Upper lobe of left lung (tissue), 6 donors: ENCODE data around the gene GRB10. TPM values are rescaled to one million over a fixed set of nuclear protein-coding genes. Genes with fewer than 3 reads are reported as not detected.
"Not testable (repeated sequence)": the region's sequence is repeated elsewhere in the genome, so short reads cannot be mapped to it uniquely, and the experiment has no call there.

Experiments used
- ATAC-seq, 2 donors: fragments of 200-7000 bp; cut with Tn5 transposase; one replicate each; pipeline ENCODE4 v1.9.1; 2022; ENCODE audit warnings: mild to moderate bottlenecking in 2 of 2, moderate library complexity in 2 of 2; ENCODE audit not compliant: low FRiP score in 2 of 2
- DNase-seq, 2 donors: peaks; one replicate each; pipeline ENCODE4 v3.0.0-alpha.2; 2019 to 2020
- H3K27ac ChIP-seq, 4 donors: fragments of 200-600 bp; sonication (generic); one replicate each; pipeline ENCODE4 v1.5.1; 2016 to 2019
- H3K27me3 ChIP-seq, 4 donors: fragments of 200-600 bp; sonication (generic); one replicate each; pipeline ENCODE4 v1.5.1; 2017 to 2019
- H3K36me3 ChIP-seq, 4 donors: fragments of 200-600 bp; sonication (generic); one replicate each; pipeline ENCODE4 v1.5.1; 2016 to 2019
- H3K4me1 ChIP-seq, 4 donors: fragments of 200-600 bp; sonication (generic); one replicate each; pipeline ENCODE4 v1.5.1; 2018 to 2019
- H3K4me3 ChIP-seq, 4 donors: fragments of 200-600 bp; sonication (generic); one replicate each; pipeline ENCODE4 v1.5.1; 2017 to 2019; ENCODE audit warnings: mild to moderate bottlenecking in 2 of 4, moderate library complexity in 1 of 4
- H3K9me3 ChIP-seq, 4 donors: fragments of 200-600 bp; sonication (generic); one replicate each; pipeline ENCODE4 v1.5.1; 2018 to 2019
- EP300 ChIP-seq, 4 donors: sonication (generic); formaldehyde crosslinking; IDR thresholded peaks; one replicate each; pipeline ENCODE4 v1.5.1; 2017; ENCODE audit warnings: antibody characterized with exemption in 4 of 4, control low read depth in 2 of 4
- POLR2A ChIP-seq, 4 donors: fragments of 450-650 bp; IDR thresholded peaks; one replicate each; pipeline ENCODE4 v1.5.1; 2016 to 2017; ENCODE audit warnings: antibody characterized with exemption in 4 of 4, mild to moderate bottlenecking in 2 of 4
- POLR2AphosphoS5 ChIP-seq, 2 donors: sonication (generic); formaldehyde crosslinking; IDR thresholded peaks; one replicate each; pipeline ENCODE4 v1.5.1; 2017; ENCODE audit warnings: antibody characterized with exemption in 2 of 2
- WGBS, 2 donors: methylation state at CpG; one replicate each; pipeline ENCODE4 v1.1.5; 2017 to 2018; 5-methylcytosine and 5-hydroxymethylcytosine counted together
- total RNA-seq, 6 donors: library from RNA; depleted of rRNA in 4 of 6; stranded (reverse); fragments of >200 nt in 4 of 6; gene quantifications; one replicate each; pipeline versions ENCODE4 v1.1.0 to v1.2.1, GENCODE V29; 2016 to 2021
- TF ChIP-seq, protein P1 (sequence below), 6 experiments: fragments of 450-650 bp in 4 of 6; fragments of 200-600 bp in 2 of 6; sonication (generic) in 2 of 6; IDR thresholded peaks; one replicate each; pipeline ENCODE4 v1.5.1; 2016 to 2019; ENCODE audit warnings: antibody characterized with exemption in 6 of 6
- donor health status: DM: no; HTN: no; CAD: no; lungs with moderate emphysema.
- donor health status: DM: no; HTN: yes; CAD: no; lungs with severe emphysema.

The GRB10 gene
- total RNA-seq, 6 donors from 2014 or later = 32.8 to 92.2 (median 46.5) TPM

DNA sequence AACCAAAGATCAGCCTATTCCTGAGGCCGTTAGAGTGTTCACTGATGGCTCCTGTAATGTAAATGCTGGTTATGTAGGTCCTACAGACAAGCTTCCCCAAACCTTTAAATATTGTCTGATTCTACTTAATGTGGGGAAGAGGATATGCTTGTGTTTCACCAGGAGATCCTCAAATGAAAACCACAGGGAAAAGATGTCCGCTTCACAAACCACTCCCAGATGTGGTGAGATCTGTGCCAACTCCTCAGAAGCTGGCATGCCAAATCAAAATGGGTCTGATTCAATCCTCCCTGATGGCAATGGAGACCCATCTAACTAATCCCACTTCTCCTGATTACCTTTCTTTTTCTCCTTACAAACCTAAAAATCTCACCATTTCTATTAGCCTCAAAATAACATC is 202.0 kb downstream of the GRB10 start:
- H3K36me3 ChIP-seq, H3K27ac ChIP-seq, H3K4me1 ChIP-seq, H3K4me3 ChIP-seq, H3K27me3 ChIP-seq, ATAC-seq, DNase-seq: not testable (repeated sequence)
- WGBS, 2 donors = 79 to 85% methylated on average over 2 of the region's 2 CpGs
- peaks cover 0 to 13% (median 2%) of the 10 kb centered on the region in 4 donors for H3K9me3 ChIP-seq

DNA sequence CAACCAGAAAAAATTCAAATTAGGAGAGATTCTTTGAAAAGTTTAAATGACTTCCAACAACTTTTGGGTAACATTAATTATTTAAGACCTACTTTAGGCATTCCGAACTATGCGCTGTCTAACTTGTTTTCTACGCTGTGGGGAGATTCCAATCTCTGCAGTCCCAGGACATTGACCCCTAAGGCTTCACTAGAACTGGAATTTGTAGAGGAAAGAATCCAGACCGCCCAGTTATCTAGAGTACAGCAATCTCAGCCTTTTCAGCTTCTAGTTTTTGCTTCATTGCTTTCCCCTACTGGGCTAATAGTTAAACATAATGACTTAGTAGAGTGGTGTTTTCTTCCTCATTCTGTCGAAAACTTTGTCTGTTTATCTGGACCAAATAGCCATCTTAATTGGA is 202.6 kb downstream of the GRB10 start:
- 87 to 89% methylated on average over 5 of the region's 5 CpGs for WGBS, 2 donors
- H3K4me3 ChIP-seq = no peak overlapping the region
- peaks cover 0 to 13% (median 2%) of the 10 kb centered on the region in 4 donors for H3K9me3 ChIP-seq
- no peak for DNase-seq
- TF ChIP-seq POLR2A (IDR thresholded peaks at IDR 0.05) = no peak
- no peak for TF ChIP-seq POLR2AphosphoS5 (IDR thresholded peaks at IDR 0.05)
- TF ChIP-seq, protein P1, sequence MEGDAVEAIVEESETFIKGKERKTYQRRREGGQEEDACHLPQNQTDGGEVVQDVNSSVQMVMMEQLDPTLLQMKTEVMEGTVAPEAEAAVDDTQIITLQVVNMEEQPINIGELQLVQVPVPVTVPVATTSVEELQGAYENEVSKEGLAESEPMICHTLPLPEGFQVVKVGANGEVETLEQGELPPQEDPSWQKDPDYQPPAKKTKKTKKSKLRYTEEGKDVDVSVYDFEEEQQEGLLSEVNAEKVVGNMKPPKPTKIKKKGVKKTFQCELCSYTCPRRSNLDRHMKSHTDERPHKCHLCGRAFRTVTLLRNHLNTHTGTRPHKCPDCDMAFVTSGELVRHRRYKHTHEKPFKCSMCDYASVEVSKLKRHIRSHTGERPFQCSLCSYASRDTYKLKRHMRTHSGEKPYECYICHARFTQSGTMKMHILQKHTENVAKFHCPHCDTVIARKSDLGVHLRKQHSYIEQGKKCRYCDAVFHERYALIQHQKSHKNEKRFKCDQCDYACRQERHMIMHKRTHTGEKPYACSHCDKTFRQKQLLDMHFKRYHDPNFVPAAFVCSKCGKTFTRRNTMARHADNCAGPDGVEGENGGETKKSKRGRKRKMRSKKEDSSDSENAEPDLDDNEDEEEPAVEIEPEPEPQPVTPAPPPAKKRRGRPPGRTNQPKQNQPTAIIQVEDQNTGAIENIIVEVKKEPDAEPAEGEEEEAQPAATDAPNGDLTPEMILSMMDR (IDR thresholded peaks at IDR 0.05) = no peak
- no peak for TF ChIP-seq EP300 (IDR thresholded peaks at IDR 0.05)
- no peaks in the 10 kb centered on the region for H3K27me3 ChIP-seq
- no peak overlapping the region for H3K27ac ChIP-seq
- H3K4me1 ChIP-seq = no peaks in the 10 kb centered on the region
- no peak for ATAC-seq
- H3K36me3 ChIP-seq = no peaks in the 10 kb centered on the region

DNA sequence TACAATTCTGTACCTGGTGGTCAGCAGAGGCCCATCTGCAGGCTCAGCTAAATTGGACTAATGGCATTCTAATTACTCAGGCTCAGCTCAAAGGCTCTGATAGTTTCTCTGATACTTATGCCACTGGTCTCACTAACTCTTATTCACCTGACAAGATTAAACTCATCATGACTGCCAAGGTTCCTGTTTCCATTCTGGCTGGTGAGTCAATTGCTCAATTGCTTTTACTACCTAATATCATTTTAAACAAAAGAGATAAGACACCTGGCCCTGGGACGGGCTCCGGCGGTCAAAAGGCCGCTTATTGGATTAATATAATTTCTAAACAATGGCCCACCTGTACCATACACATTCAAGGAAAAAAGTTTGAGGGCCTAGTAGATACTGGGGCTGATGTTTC is 204.6 kb downstream of the GRB10 start:
- not testable (repeated sequence) for ATAC-seq, H3K4me3 ChIP-seq, H3K4me1 ChIP-seq, H3K27ac ChIP-seq, H3K9me3 ChIP-seq, H3K36me3 ChIP-seq, DNase-seq, H3K27me3 ChIP-seq
- WGBS, 2 donors = 78 to 98% methylated on average over 4 of the region's 4 CpGs

DNA sequence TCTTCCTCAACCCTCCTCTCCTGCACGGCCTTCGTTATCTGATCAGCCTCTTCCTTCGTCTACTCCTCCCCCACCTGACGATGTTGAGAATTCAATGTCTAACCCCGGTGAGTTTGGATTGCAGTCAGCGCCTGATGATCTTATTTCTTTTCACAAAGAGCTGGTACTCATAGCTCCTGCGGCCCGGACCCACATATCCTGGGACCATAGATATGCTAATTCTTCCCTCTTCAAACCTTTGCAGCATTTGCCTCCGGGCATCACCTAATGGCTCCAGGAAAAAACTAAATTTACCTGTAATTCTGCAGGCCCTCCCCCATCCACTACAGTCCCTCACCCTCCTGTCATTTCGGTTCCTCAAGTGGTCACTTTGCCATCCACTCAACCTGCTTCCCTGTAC is 205.1 kb downstream of the GRB10 start:
- Histone ChIP-seq H3K36me3 (no peaks in the 10 kb centered on the region), H3K4me3 (no peak overlapping the region), H3K27ac (no peak overlapping the region), H3K4me1 (no peaks in the 10 kb centered on the region), H3K27me3 (no peaks in the 10 kb centered on the region), H3K9me3 (no peaks in the 10 kb centered on the region)
- WGBS, 2 donors = 81 to 83% methylated on average over 10 of the region's 10 CpGs
- TF ChIP-seq POLR2A (IDR thresholded peaks at IDR 0.05) (no peak), EP300 (IDR thresholded peaks at IDR 0.05) (no peak), POLR2AphosphoS5 (IDR thresholded peaks at IDR 0.05) (no peak)
- TF ChIP-seq, protein P1 (IDR thresholded peaks at IDR 0.05) = no peak
- DNase-seq (no peak), ATAC-seq (no peak)

DNA sequence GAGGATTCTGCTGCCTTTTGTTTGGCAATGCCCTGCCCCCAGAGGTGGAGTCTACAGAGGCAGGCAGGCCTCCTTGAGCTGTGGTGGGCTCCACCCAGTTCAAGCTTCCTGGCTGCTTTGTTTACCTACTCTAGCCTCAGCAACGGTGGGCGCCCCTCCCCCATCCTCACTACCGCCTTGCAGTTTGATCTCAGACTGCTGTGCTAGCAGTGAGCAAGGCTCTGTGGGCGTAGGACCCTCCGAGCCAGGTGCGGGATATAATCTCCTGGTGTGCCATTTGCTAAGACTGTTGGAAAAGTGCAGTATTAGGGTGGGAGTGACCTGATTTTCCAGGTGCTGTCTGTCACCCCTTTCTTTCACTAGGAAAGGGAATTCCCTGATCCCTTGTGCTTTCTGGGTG is 206.3 kb downstream of the GRB10 start:
- 69% methylated on average over 6 of the region's 6 CpGs; no CpG with 5 or more reads in 1 of the 2 donors for WGBS, 2 donors
- H3K36me3 ChIP-seq = not testable (repeated sequence)

DNA sequence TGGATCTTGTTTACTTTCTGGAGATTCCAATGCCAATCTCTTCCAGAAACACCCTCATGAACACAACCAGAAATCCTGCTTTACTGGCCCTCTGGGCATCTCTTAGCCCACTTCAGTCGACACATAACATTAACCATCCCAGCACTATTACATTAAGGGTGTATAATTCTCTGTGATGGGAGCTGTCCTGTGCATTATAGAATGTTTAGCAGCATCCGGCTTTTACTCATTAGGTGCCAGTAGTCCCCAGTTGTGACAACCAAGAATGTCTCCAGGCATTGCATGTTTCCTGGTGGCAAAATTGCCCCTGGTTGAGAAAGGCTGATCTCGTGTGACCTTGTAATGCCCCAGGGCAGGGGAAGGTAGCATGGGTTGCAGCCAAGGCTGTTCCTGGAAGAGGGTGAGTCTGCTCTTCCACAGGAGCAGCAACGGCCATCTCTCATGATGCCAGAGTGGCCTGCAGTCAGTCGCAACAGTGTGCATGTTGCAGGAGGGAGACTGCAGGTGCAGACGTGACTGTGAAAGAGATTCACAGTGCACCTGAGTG is 214.9 kb downstream of the GRB10 start:
- Histone ChIP-seq H3K27ac (no peak overlapping the region), H3K9me3 (no peaks in the 10 kb centered on the region), H3K4me1 (no peaks in the 10 kb centered on the region), H3K4me3 (no peak overlapping the region), H3K36me3 (no peaks in the 10 kb centered on the region), H3K27me3 (no peaks in the 10 kb centered on the region)
- ATAC-seq = no peak
- no peak for DNase-seq
- no peak for TF ChIP-seq POLR2A (IDR thresholded peaks at IDR 0.05)
- 78 to 80% methylated on average over 5 to 6 of the region's 6 CpGs for WGBS, 2 donors

More for the DNA sequence above, 206.3 kb downstream of the GRB10 start:
- H3K27me3 ChIP-seq, DNase-seq, H3K9me3 ChIP-seq, H3K4me1 ChIP-seq, H3K4me3 ChIP-seq, H3K27ac ChIP-seq, ATAC-seq: not testable (repeated sequence)

DNA sequence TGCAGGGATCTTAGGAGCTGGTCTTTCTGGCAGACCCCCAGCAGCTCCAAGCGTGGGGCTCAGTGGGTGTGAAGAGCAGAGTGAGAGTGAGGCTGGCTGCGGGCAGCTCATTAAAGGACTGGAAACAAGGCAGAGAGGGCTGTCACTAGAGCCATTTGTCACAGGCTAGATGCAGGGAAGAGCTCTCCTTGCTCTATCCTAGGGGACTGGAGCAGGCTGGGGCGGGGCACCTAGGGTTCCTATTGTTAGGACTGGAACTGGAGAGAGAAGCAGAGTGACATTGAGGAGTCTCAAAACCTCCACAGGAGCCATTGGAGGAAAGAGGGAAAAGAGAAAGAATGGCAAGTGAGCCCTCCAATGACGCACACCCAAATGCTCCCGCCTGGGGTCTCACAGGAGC is 216.7 kb downstream of the GRB10 start:
- Histone ChIP-seq H3K4me3 (no peak overlapping the region), H3K27ac (no peak overlapping the region), H3K9me3 (no peaks in the 10 kb centered on the region), H3K36me3 (no peaks in the 10 kb centered on the region), H3K27me3 (no peaks in the 10 kb centered on the region), H3K4me1 (no peaks in the 10 kb centered on the region)
- ATAC-seq (peak in 1 of 2 donors; percentile 33), DNase-seq (no peak)
- TF ChIP-seq POLR2AphosphoS5 (IDR thresholded peaks at IDR 0.05) (no peak), EP300 (IDR thresholded peaks at IDR 0.05) (no peak), POLR2A (IDR thresholded peaks at IDR 0.05) (no peak)
- TF ChIP-seq, protein P1 (IDR thresholded peaks at IDR 0.05) = no peak
- WGBS, 2 donors = 66 to 80% methylated on average over 5 of the region's 5 CpGs
